NCI-H128 (cell line): ENCODE measurements around the gene RGS21.

Source experiments
- DNase-seq: peaks from one replicate; lab custom pipeline; 2025; ENCODE audit not compliant: unreplicated experiment; lab: John Stamatoyannopoulos, UW

RGS21 gene

GRCh38 chr1:192378276-192378675 is 61.5 kb downstream of the RGS21 start:
- DNase-seq: no peak

GRCh38 chr1:192378878-192379277 is 62.1 kb downstream of the RGS21 start:
- no peak for DNase-seq

- no peak for DNase-seq
Measured at GRCh38 chr1:192379554-192379953, 62.8 kb downstream of the RGS21 start.

GRCh38 chr1:192382758-192383157 is 66.0 kb downstream of the RGS21 start:
- no peak for DNase-seq

GRCh38 chr1:192386051-192386650 is 69.4 kb downstream of the RGS21 start:
- no peak for DNase-seq

- DNase-seq: no peak
Measured at GRCh38 chr1:192395211-192395610, 78.4 kb downstream of the RGS21 start.

- DNase-seq: no peak
Measured at GRCh38 chr1:192395895-192396294, 79.1 kb downstream of the RGS21 start.

GRCh38 chr1:192399161-192399560 is 82.4 kb downstream of the RGS21 start:
- no peak for DNase-seq

- no peak for DNase-seq
Measured at GRCh38 chr1:192401825-192402224, 85.0 kb downstream of the RGS21 start.

GRCh38 chr1:192402571-192402970 is 85.8 kb downstream of the RGS21 start:
- no peak for DNase-seq

- DNase-seq: no peak
Measured at GRCh38 chr1:192407206-192407605, 90.4 kb downstream of the RGS21 start.
